Aorta (tissue), 5 donors: Measurements from ENCODE around the gene DSC3. TPM values are rescaled to one million over a fixed set of nuclear protein-coding genes. Genes with fewer than 3 reads are reported as not detected.

Experiments
- ATAC-seq: fragments of 200-7000 bp; cut with Tn5 transposase; one replicate; pipeline ENCODE4 v1.9.1; 2022; ENCODE audit warnings: moderate library complexity; ENCODE audit not compliant: low FRiP score
- DNase-seq, 2 donors: peaks; one replicate each; pipeline ENCODE4 v3.0.0-alpha.2; 2020
- H3K27ac ChIP-seq, 2 donors: one replicate each; pipeline ENCODE4 v1.5.1; 2013; ENCODE audit warnings: low read length in 2 of 2, mild to moderate bottlenecking in 2 of 2, moderate library complexity in 2 of 2, control low read depth in 1 of 2, inconsistent platforms in 1 of 2, low read depth in 1 of 2
- H3K27me3 ChIP-seq, 2 donors: one replicate each; pipeline ENCODE4 v1.6.1; 2013; ENCODE audit warnings: control low read depth in 1 of 2, low read length in 1 of 2, mild to moderate bottlenecking in 1 of 2, moderate library complexity in 1 of 2; ENCODE audit not compliant: insufficient read depth in 2 of 2, control insufficient read depth in 1 of 2
- H3K36me3 ChIP-seq, 2 donors: one replicate each; pipeline ENCODE4 v1.6.1; 2013; ENCODE audit warnings: control low read depth in 1 of 2, low read length in 1 of 2, mild to moderate bottlenecking in 1 of 2; ENCODE audit not compliant: insufficient read depth in 2 of 2, control insufficient read depth in 1 of 2
- H3K4me1 ChIP-seq, 2 donors: one replicate each; pipeline ENCODE4 v1.6.1; 2013; ENCODE audit warnings: low read length in 2 of 2, control low read depth in 1 of 2, mild to moderate bottlenecking in 1 of 2, moderate library complexity in 1 of 2; ENCODE audit not compliant: insufficient read depth in 2 of 2, control insufficient read depth in 1 of 2
- H3K4me3 ChIP-seq, 2 donors: one replicate each; pipeline ENCODE4 v1.5.1; 2013; ENCODE audit warnings: low read length in 2 of 2, control low read depth in 1 of 2, mild to moderate bottlenecking in 1 of 2
- H3K9me3 ChIP-seq: one replicate; pipeline ENCODE4 v1.6.1; 2013; ENCODE audit warnings: mild to moderate bottlenecking, low read length; ENCODE audit not compliant: control insufficient read depth
- WGBS, 2 donors: extraction: QIAGEN DNeasy Blood & Tissue Kit; methylation state at CpG; one replicate each; pipeline ENCODE4 v1.1.7; 2013; 5-methylcytosine and 5-hydroxymethylcytosine counted together
- intact Hi-C, 2 donors: fragments of 100-400 bp; cut with DNase I; formaldehyde crosslinking; loops; one replicate each; pipeline versions ENCODE4 v1.14.2 to v1.15.0; 2022
- polyA plus RNA-seq, 2 donors: library from polyadenylated mRNA; stranded (reverse); fragments of 200-250 nt; gene quantifications; one replicate each; pipeline ENCODE4 v1.2.3, GENCODE V29; 2013
- total RNA-seq, 2 donors: library from RNA; stranded (reverse); fragmentation: NEBNext Ultra II Directional; extraction: Animal tissue kit (Norgen Biotek cat#: 25700); gene quantifications; one replicate each; pipeline ENCODE4 v1.2.1, GENCODE V29; 2021
- donor health status: healthy with polysubstance abuse.
- donor health status: Bipolar disorder and iron deficiency.
- donor health status: DM: no; HTN: no; CAD: no.
- donor health status: DM: no; HTN: no; CAD: no.
- donor health status: DM: yes; HTN: yes; CAD: no.

The DSC3 gene
- total and polyA plus RNA-seq, 4 donors = 0.46 to 2.3 (median 1.3) TPM

- ATAC-seq (no peak), DNase-seq (no peak)
- Histone ChIP-seq H3K9me3 (no peaks in the 10 kb centered on the region), H3K27ac (no peak overlapping the region), H3K36me3 (no peaks in the 10 kb centered on the region), H3K4me3 (no peak overlapping the region), H3K27me3 (no peaks in the 10 kb centered on the region), H3K4me1 (no peaks in the 10 kb centered on the region)
- intact Hi-C loops = no loop called here
- 0 to 4% methylated on average over 1 of the region's 1 CpG for WGBS, 2 donors
These were observed 71.1 kb downstream of the DSC3 start for GRCh38 chr18:30971338-30971956.

- no peaks in the 10 kb centered on the region for H3K27me3 ChIP-seq
- no peaks in the 10 kb centered on the region for H3K36me3 ChIP-seq
- no peaks in the 10 kb centered on the region for H3K9me3 ChIP-seq
- intact Hi-C loops = no loop called here
- no peak overlapping the region for H3K4me3 ChIP-seq
- WGBS, 2 donors = 37% methylated on average over 7 of the region's 7 CpGs
- no peak overlapping the region for H3K27ac ChIP-seq
- no peaks in the 10 kb centered on the region for H3K4me1 ChIP-seq
- ATAC-seq (no peak), DNase-seq (no peak)
These were observed 72.2 kb downstream of the DSC3 start for GRCh38 chr18:30970196-30970816.

- ATAC-seq (no peak), DNase-seq (no peak)
- no peaks in the 10 kb centered on the region for H3K9me3 ChIP-seq
- no peak overlapping the region for H3K4me3 ChIP-seq
- H3K27ac ChIP-seq = no peak overlapping the region
- intact Hi-C loops = no loop called here
- no peaks in the 10 kb centered on the region for H3K4me1 ChIP-seq
- no peaks in the 10 kb centered on the region for H3K36me3 ChIP-seq
- 65 to 72% methylated on average over 4 of the region's 4 CpGs for WGBS, 2 donors
- no peaks in the 10 kb centered on the region for H3K27me3 ChIP-seq
These were observed 72.8 kb downstream of the DSC3 start for GRCh38 chr18:30969670-30970170.

GRCh38 chr18:30967701-30968100 is 74.8 kb downstream of the DSC3 start:
- Histone ChIP-seq H3K27ac (no peak overlapping the region), H3K27me3 (no peaks in the 10 kb centered on the region), H3K4me1 (no peaks in the 10 kb centered on the region), H3K4me3 (no peak overlapping the region), H3K36me3 (no peaks in the 10 kb centered on the region), H3K9me3 (no peaks in the 10 kb centered on the region)
- intact Hi-C loops = no loop called here
- 74 to 83% methylated on average over 3 to 4 of the region's 4 CpGs for WGBS, 2 donors
- ATAC-seq = no peak
- DNase-seq = no peak

- H3K9me3 ChIP-seq = no peaks in the 10 kb centered on the region
- 62 to 83% methylated on average over 4 of the region's 4 CpGs for WGBS, 2 donors
- H3K4me1 ChIP-seq = no peaks in the 10 kb centered on the region
- no peak for ATAC-seq
- no peaks in the 10 kb centered on the region for H3K36me3 ChIP-seq
- intact Hi-C loops = no loop called here
- H3K27ac ChIP-seq = no peak overlapping the region
- DNase-seq = no peak
- H3K4me3 ChIP-seq = no peak overlapping the region
- no peaks in the 10 kb centered on the region for H3K27me3 ChIP-seq
These were observed 77.3 kb downstream of the DSC3 start for GRCh38 chr18:30965237-30965636.

- whole genome bisulfite sequencing, 2 donors = 90 to 92% methylated on average over 6 of the region's 6 CpGs
- no peak for DNase-seq
- no peak for ATAC-seq
These were observed 81.9 kb downstream of the DSC3 start for GRCh38 chr18:30960661-30961060.

GRCh38 chr18:30957066-30957465 is 85.5 kb downstream of the DSC3 start:
- Histone ChIP-seq H3K9me3 (peaks cover 1% of the 10 kb centered on the region), H3K4me3 (no peak overlapping the region), H3K4me1 (no peaks in the 10 kb centered on the region), H3K36me3 (no peaks in the 10 kb centered on the region), H3K27ac (no peak overlapping the region), H3K27me3 (no peaks in the 10 kb centered on the region)
- no peak for ATAC-seq
- intact Hi-C loops = no loop called here
- WGBS, 2 donors = 65 to 71% methylated on average over 2 of the region's 2 CpGs
- no peak for DNase-seq

More at GRCh38 chr18:30960661-30961060, 81.9 kb downstream of the DSC3 start:
- H3K27me3 ChIP-seq = no peaks in the 10 kb centered on the region
- no peak overlapping the region for H3K27ac ChIP-seq
- H3K9me3 ChIP-seq = peaks cover 1% of the 10 kb centered on the region
- intact Hi-C loops = no loop called here
- no peak overlapping the region for H3K4me3 ChIP-seq
- H3K4me1 ChIP-seq = no peaks in the 10 kb centered on the region
- no peaks in the 10 kb centered on the region for H3K36me3 ChIP-seq

GRCh38 chr18:30954262-30954661 is 88.3 kb downstream of the DSC3 start:
- no peaks in the 10 kb centered on the region for H3K36me3 ChIP-seq

GRCh38 chr18:30945761-30946160 is 96.8 kb downstream of the DSC3 start:
- no peaks in the 10 kb centered on the region for H3K36me3 ChIP-seq
- no peaks in the 10 kb centered on the region for H3K27me3 ChIP-seq
- intact Hi-C loops = no loop called here
- no peak overlapping the region for H3K4me3 ChIP-seq
- WGBS, 2 donors = 81 to 89% methylated on average over 8 of the region's 8 CpGs
- ATAC-seq (no peak), DNase-seq (no peak)
- no peak overlapping the region for H3K27ac ChIP-seq
- H3K4me1 ChIP-seq = no peaks in the 10 kb centered on the region
- peaks cover 3% of the 10 kb centered on the region for H3K9me3 ChIP-seq

More at GRCh38 chr18:30954262-30954661, 88.3 kb downstream of the DSC3 start:
- ATAC-seq = no peak
- Histone ChIP-seq H3K4me1 (no peaks in the 10 kb centered on the region), H3K27me3 (no peaks in the 10 kb centered on the region), H3K27ac (no peak overlapping the region), H3K9me3 (peaks cover 1% of the 10 kb centered on the region), H3K4me3 (no peak overlapping the region)
- no peak for DNase-seq
- 36 to 46% methylated on average over 3 of the region's 3 CpGs for WGBS, 2 donors
- intact Hi-C loops = no loop called here
